ENCODE measurements around the gene NR2F1-AS1. TPM values are rescaled to one million over a fixed set of nuclear protein-coding genes. Genes with fewer than 3 reads are reported as not detected.
A peak's percentile ranks its signal among the peaks of the same experiment; 100 is the strongest.

The NR2F1-AS1 gene
- total RNA-seq, 1 donor from 2014 or later, result 53.1 TPM

GRCh38 chr5:93433422-93433821, 147.6 kb downstream of the NR2F1-AS1 start:
- Mint-ChIP-seq H3K36me3 (ENCODE audit: low read depth) (peaks cover 16% of the 10 kb centered on the region), H3K27ac (ENCODE audit: unreplicated experiment) (no peak overlapping the region), H3K9me3 (peaks cover 4% of the 10 kb centered on the region), H3K4me3 (no peak overlapping the region), H3K4me1 (peaks cover 32% of the 10 kb centered on the region), H3K27me3 (ENCODE audit: low read depth) (no peaks in the 10 kb centered on the region)
- DNase-seq (ENCODE audit: low read depth, low spot score), result no peak
- TF ChIP-seq CTCF (conservative IDR thresholded peaks at IDR 0.05), result no peak

GRCh38 chr5:93431250-93431649, 149.8 kb downstream of the NR2F1-AS1 start:
- Mint-ChIP-seq H3K9me3 (peaks cover 4% of the 10 kb centered on the region), H3K27me3 (ENCODE audit: low read depth) (no peaks in the 10 kb centered on the region), H3K36me3 (ENCODE audit: low read depth) (peaks cover 11% of the 10 kb centered on the region), H3K27ac (ENCODE audit: unreplicated experiment) (no peak overlapping the region), H3K4me1 (peaks cover 46% of the 10 kb centered on the region), H3K4me3 (no peak overlapping the region)
- DNase-seq (ENCODE audit: low read depth, low spot score), result no peak
- no peak for TF ChIP-seq CTCF (conservative IDR thresholded peaks at IDR 0.05)

GRCh38 chr5:93430673-93431199, 150.3 kb downstream of the NR2F1-AS1 start:
- H3K4me1 Mint-ChIP-seq, result peaks cover 46% of the 10 kb centered on the region
- peaks cover 8% of the 10 kb centered on the region for H3K36me3 Mint-ChIP-seq (ENCODE audit: low read depth)
- peaks cover 4% of the 10 kb centered on the region for H3K9me3 Mint-ChIP-seq
- no peak overlapping the region for H3K27ac Mint-ChIP-seq (ENCODE audit: unreplicated experiment)
- no peaks in the 10 kb centered on the region for H3K27me3 Mint-ChIP-seq (ENCODE audit: low read depth)
- DNase-seq (ENCODE audit: low read depth, low spot score), result no peak
- no peak overlapping the region for H3K4me3 Mint-ChIP-seq
- no peak for TF ChIP-seq CTCF (conservative IDR thresholded peaks at IDR 0.05)

GRCh38 chr5:93430118-93430517, 150.9 kb downstream of the NR2F1-AS1 start:
- H3K27me3 Mint-ChIP-seq (ENCODE audit: low read depth), result no peaks in the 10 kb centered on the region
- peak overlapping the region; percentile 90 for H3K27ac Mint-ChIP-seq (ENCODE audit: unreplicated experiment)
- no peak for TF ChIP-seq CTCF (conservative IDR thresholded peaks at IDR 0.05)
- peaks cover 4% of the 10 kb centered on the region for H3K36me3 Mint-ChIP-seq (ENCODE audit: low read depth)
- no peaks in the 10 kb centered on the region for H3K9me3 Mint-ChIP-seq
- H3K4me3 Mint-ChIP-seq, result peak overlapping the region; percentile 52
- H3K4me1 Mint-ChIP-seq, result peaks cover 48% of the 10 kb centered on the region
- no peak for DNase-seq (ENCODE audit: low read depth, low spot score)

GRCh38 chr5:93428868-93429267, 152.2 kb downstream of the NR2F1-AS1 start:
- DNase-seq (ENCODE audit: low read depth, low spot score), result no peak
- Mint-ChIP-seq H3K9me3 (no peaks in the 10 kb centered on the region), H3K4me1 (peaks cover 58% of the 10 kb centered on the region), H3K4me3 (no peak overlapping the region), H3K36me3 (ENCODE audit: low read depth) (peaks cover 2% of the 10 kb centered on the region), H3K27ac (ENCODE audit: unreplicated experiment) (peak overlapping the region; percentile 69), H3K27me3 (ENCODE audit: low read depth) (no peaks in the 10 kb centered on the region)
- no peak for TF ChIP-seq CTCF (conservative IDR thresholded peaks at IDR 0.05)

All from neural crest cell (in vitro differentiated cells).